Endothelial cell of umbilical vein (primary cell): ENCODE data around the gene GYPC. TPM values are rescaled to one million over a fixed set of nuclear protein-coding genes. Genes with fewer than 3 reads are reported as not detected.

ENCODE experiments used
- BruUV-seq: library from RNA; stranded (reverse); fragments of 400-500 nt; replicated peaks from 2 replicates; lab custom pipeline; 2021; lab: Mats Ljungman, UMichigan
- CTCF ChIA-PET: fragments of 300-600, 350-600 bp; sonication (Branson Sonifier 250); formaldehyde crosslinking; loops from one replicate; lab custom pipeline; 2021; ENCODE audit warnings: antibody characterized with exemption, inconsistent platforms; lab: Charles Lee
- POLR2A ChIA-PET: fragments of 300-600, 350-600 bp; sonication (Branson Sonifier 250); formaldehyde crosslinking; loops from one replicate; lab custom pipeline; 2021; ENCODE audit warnings: antibody characterized with exemption, inconsistent platforms; lab: Charles Lee
- DNase-seq: peaks from one replicate; pipeline ENCODE4 v3.0.0-alpha.2; 2011; ENCODE audit warnings: low read depth, low spot score
- FAIRE-seq: peaks from 2 replicates; lab custom pipeline; 2011; peaks lifted over from hg19 to GRCh38; lab: Jason Lieb, UNC
- H2AFZ ChIP-seq: 2 replicates; pipeline ENCODE4 v1.6.0; 2012; ENCODE audit warnings: low read depth, low read length, control low read depth, inconsistent platforms
- H3K27ac ChIP-seq: 2 replicates; pipeline ENCODE4 v1.5.1; 2011; ENCODE audit warnings: low read depth, mild to moderate bottlenecking, control low read depth, low read length, moderate library complexity; ENCODE audit not compliant: insufficient read depth
- H3K27me3 ChIP-seq, 2 experiments: 2 replicates each; pipeline versions ENCODE4 v1.6.0 to v1.6.1; 2011; ENCODE audit warnings: low read length in 2 of 2, mixed read lengths in 1 of 2; ENCODE audit not compliant: control insufficient read depth in 2 of 2, insufficient read depth in 2 of 2
- H3K36me3 ChIP-seq, 2 experiments: 2 replicates in 1 of 2; 3 replicates in 1 of 2; pipeline ENCODE4 v1.5.1; 2011; ENCODE audit warnings: low read length in 2 of 2, mild to moderate bottlenecking in 1 of 2, moderate library complexity in 1 of 2; ENCODE audit not compliant: control insufficient read depth in 2 of 2, insufficient read depth in 2 of 2; ENCODE audit errors: extremely low read depth in 1 of 2
- H3K4me1 ChIP-seq: 3 replicates; pipeline ENCODE4 v1.5.1; 2011; ENCODE audit warnings: mild to moderate bottlenecking, low read length; ENCODE audit not compliant: control insufficient read depth, insufficient read depth; ENCODE audit errors: extremely low read depth
- H3K4me2 ChIP-seq: 2 replicates; pipeline ENCODE4 v1.6.1; 2011; ENCODE audit warnings: low read length, control low read depth, mixed read lengths; ENCODE audit not compliant: insufficient read depth
- H3K4me3 ChIP-seq, 3 experiments: fragments of 200-600 bp in 1 of 3; sonication (generic), shearing (Covaris generic) in 1 of 3; replicated peaks in 1 of 3; 2 replicates each; pipeline ENCODE4 v1.5.1; 2011 to 2016; ENCODE audit warnings: control low read depth in 3 of 3, low read length in 3 of 3, mild to moderate bottlenecking in 2 of 3, inconsistent platforms in 1 of 3, low read depth in 1 of 3, moderate library complexity in 1 of 3; ENCODE audit not compliant: insufficient read depth in 1 of 3
- H3K79me2 ChIP-seq: 2 replicates; pipeline ENCODE4 v1.6.0; 2012; ENCODE audit warnings: low read length, inconsistent platforms; ENCODE audit not compliant: control insufficient read depth, insufficient read depth
- H3K9ac ChIP-seq: replicated peaks from 2 replicates; pipeline ENCODE3; 2011; ENCODE audit warnings: low read length, control low read depth; ENCODE audit not compliant: insufficient read depth; ENCODE audit errors: extremely low read depth
- H3K9me1 ChIP-seq: replicated peaks from 3 replicates; pipeline ENCODE4 v1.6.0; 2011; ENCODE audit warnings: mild to moderate bottlenecking, low read length; ENCODE audit not compliant: control insufficient read depth, insufficient read depth; ENCODE audit errors: extremely low read depth
- H3K9me3 ChIP-seq: replicated peaks from 2 replicates; pipeline ENCODE4 v1.5.1; 2012; ENCODE audit warnings: low read length, inconsistent platforms; ENCODE audit not compliant: control insufficient read depth, insufficient read depth
- H4K20me1 ChIP-seq: replicated peaks from 2 replicates; pipeline ENCODE3; 2011; ENCODE audit warnings: mild to moderate bottlenecking, low read length; ENCODE audit not compliant: control insufficient read depth, insufficient read depth; ENCODE audit errors: extremely low read depth
- CTCF ChIP-seq, 2 donors: IDR thresholded peaks; 1 replicate in 1 of 2; 2 replicates in 1 of 2; pipeline ENCODE4 v1.5.1; 2011; ENCODE audit warnings: low read length in 2 of 2, mild to moderate bottlenecking in 2 of 2, moderate library complexity in 2 of 2, control low read depth in 1 of 2, inconsistent platforms in 1 of 2, low read depth in 1 of 2; ENCODE audit not compliant: insufficient read depth in 1 of 2; ENCODE audit errors: extremely low read depth in 1 of 2
- EZH2 ChIP-seq: IDR thresholded peaks from 2 replicates; pipeline ENCODE4 v1.6.1; 2012; ENCODE audit warnings: borderline replicate concordance, low read depth, mild to moderate bottlenecking, moderate library complexity, low read length, inconsistent platforms; ENCODE audit not compliant: severe bottlenecking
- FOS ChIP-seq: IDR thresholded peaks from 2 replicates; pipeline ENCODE4 v1.6.1; 2011; ENCODE audit warnings: mild to moderate bottlenecking, low read length, moderate library complexity, borderline replicate concordance; ENCODE audit not compliant: insufficient read depth
- GATA2 ChIP-seq: IDR thresholded peaks from 2 replicates; pipeline ENCODE4 v1.7.0; 2011; ENCODE audit warnings: low read depth, mild to moderate bottlenecking, moderate library complexity, mixed read lengths, low read length; ENCODE audit not compliant: insufficient read length, insufficient read depth
- JUN ChIP-seq: IDR thresholded peaks from 2 replicates; pipeline ENCODE4 v1.6.1; 2011; ENCODE audit warnings: borderline replicate concordance, low read depth; ENCODE audit not compliant: insufficient read length, insufficient read depth
- MAX ChIP-seq: IDR thresholded peaks from 2 replicates; pipeline ENCODE4 v1.6.1; 2011; ENCODE audit not compliant: insufficient read depth, insufficient read length
- MYC ChIP-seq: IDR thresholded peaks from one replicate; pipeline ENCODE4 v1.6.1; 2011; ENCODE audit warnings: mild to moderate bottlenecking, low read depth, low read length
- POLR2A ChIP-seq: IDR thresholded peaks from 2 replicates; pipeline ENCODE4 v1.6.1; 2012; ENCODE audit warnings: low read depth, mild to moderate bottlenecking, control low read depth, low read length
- POLR2AphosphoS5 ChIP-seq: IDR thresholded peaks from 2 replicates; pipeline ENCODE4 v1.6.1; 2012; ENCODE audit warnings: low read depth, mild to moderate bottlenecking, control low read depth, low read length, moderate library complexity; ENCODE audit not compliant: insufficient read depth
- dilution Hi-C: fragments of 300-500 bp; cut with MboI; formaldehyde crosslinking; loops from one replicate; pipeline ENCODE4 v1.15.0; 2019; ENCODE audit warnings: low sequenced_read_pairs; ENCODE audit not compliant: extremely low pct_ligation_motif_present
- intact Hi-C: fragments of 100-400 bp; cut with micrococcal nuclease; formaldehyde crosslinking; loops from one replicate; pipeline ENCODE4 v1.10.0; 2022
- polyA plus RNA-seq, 4 experiments: library from polyadenylated mRNA; depleted of rRNA in 3 of 4; stranded (reverse) in 3 of 4; unstranded in 1 of 4; fragments of >200 nt; gene quantifications; 2 replicates each; pipeline versions ENCODE4 v1.2.1 to v1.2.3, GENCODE V29; 2011 to 2012; ENCODE audit warnings: missing spikeins in 1 of 4
- total RNA-seq: library from RNA; stranded (reverse); gene quantifications from 2 replicates; pipeline ENCODE4 v1.2.3, GENCODE V29; 2021

GYPC gene
- total and polyA plus RNA-seq, 2 donors (not counting 3 experiments of a cell fraction or from before 2014, with no cell fraction given): 3.5 to 13.3 TPM

- DNase-seq (no peak), FAIRE-seq (no peak)
- TF ChIP-seq POLR2AphosphoS5: no peak
- no peak for TF ChIP-seq EZH2
- TF ChIP-seq MYC: no peak
- no peak for TF ChIP-seq CTCF (IDR thresholded peaks at IDR 0.05; ENCODE audit: extremely low read depth in 1 of 2, insufficient read depth in 1 of 2, low read depth in 1 of 2, low read length in 2 of 2)
- TF ChIP-seq JUN: no peak
- TF ChIP-seq FOS: no peak
- TF ChIP-seq POLR2A: no peak
- TF ChIP-seq GATA2: no peak
- TF ChIP-seq MAX: no peak
- H4K20me1 ChIP-seq: no peaks in the 10 kb centered on the region
- no peak overlapping the region for H3K27ac ChIP-seq
- no peaks in the 10 kb centered on the region for H3K36me3 ChIP-seq
- intact Hi-C loops (no loop called here), dilution Hi-C loops (no loop called here)
- ChIA-PET POLR2A (no interaction called here), CTCF (no interaction called here)
- no peaks in the 10 kb centered on the region for H3K9me3 ChIP-seq
- BruUV-seq: no TSS peak
- H3K4me1 ChIP-seq: no peaks in the 10 kb centered on the region
- H3K79me2 ChIP-seq: no peaks in the 10 kb centered on the region
- no peak overlapping the region for H3K4me3 ChIP-seq
- H3K27me3 ChIP-seq: no peaks in the 10 kb centered on the region
- H3K9ac ChIP-seq: no peak overlapping the region
- no peak overlapping the region for H2AFZ ChIP-seq
- H3K9me1 ChIP-seq: no peaks in the 10 kb centered on the region
- H3K4me2 ChIP-seq: no peak overlapping the region
These were observed 41.3 kb upstream of the GYPC start for GRCh38 chr2:126614524-126615227.
